Spleen (tissue), 7 donors: ENCODE measurements around the gene TMEM203.

Source experiments
- CTCF ChIP-seq, 11 experiments: fragments of 200-600 bp in 7 of 11; fragments of 450-650 bp in 4 of 11; sonication (generic) in 4 of 11; IDR thresholded peaks in 8 of 11; conservative IDR thresholded peaks in 3 of 11; 1 replicate in 7 of 11; 2 replicates in 4 of 11; pipeline versions ENCODE4 v1.4.0 to v1.8.0; 2016 to 2021; ENCODE audit warnings: antibody characterized with exemption in 11 of 11, inconsistent platforms in 4 of 11, mild to moderate bottlenecking in 1 of 11
- POLR2A ChIP-seq, 3 donors: fragments of 450-650 bp; IDR thresholded peaks; one replicate each; pipeline ENCODE4 v1.5.1; 2017; ENCODE audit warnings: antibody characterized with exemption in 3 of 3, mild to moderate bottlenecking in 1 of 3
- donor health status: DM: no; HTN: no; CAD: no; lungs with moderate emphysema.
- donor health status: DM: no; HTN: no; CAD: no.
- donor health status: DM: no; HTN: no; CAD: no.

GRCh38 chr9:137231372-137232039, 26.1 kb upstream of the TMEM203 start:
- TF ChIP-seq CTCF (IDR thresholded peaks at IDR 0.05 in 8 of 11, conservative IDR thresholded peaks at IDR 0.05 in 3 of 11) = no peak
- no peak for TF ChIP-seq POLR2A (IDR thresholded peaks at IDR 0.05)
